ENCODE measurements around the gene FERMT2. TPM values are rescaled to one million over a fixed set of nuclear protein-coding genes. Genes with fewer than 3 reads are reported as not detected.
A peak's percentile ranks its signal among the peaks of the same experiment; 100 is the strongest.

Gene FERMT2
- total RNA-seq, 4 donors from 2014 or later, result 38.6 to 186 (median 62.7) TPM

DNA sequence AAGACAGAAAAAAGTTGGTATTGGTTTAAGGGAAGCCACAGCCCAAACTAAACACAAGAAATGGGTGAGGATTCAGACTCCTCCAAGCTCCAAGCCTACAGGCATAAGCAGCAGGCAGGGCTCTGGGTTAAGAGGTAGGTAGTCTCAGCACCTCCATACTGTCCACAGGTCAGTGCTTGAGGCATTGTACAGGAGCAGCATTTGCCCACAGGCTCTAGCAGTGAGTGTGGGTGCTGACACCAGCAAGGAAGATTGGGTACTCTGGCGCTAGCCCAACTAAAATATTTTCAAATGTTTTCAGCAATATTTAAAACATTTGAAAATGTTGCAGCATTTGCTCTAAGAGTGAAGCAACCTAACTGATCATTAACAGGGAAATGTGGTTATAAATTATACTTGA is 33.1 kb downstream of the FERMT2 start:
- DNase-seq, result no peak
- intact Hi-C loops (cut with DNase I; ENCODE audit: low total_unique reads) (no loop called here), in situ Hi-C loops (cut with MboI; ENCODE audit: low pct_ligation_motif_present in 1 of 4, low pct_unique_long_range_greater_than_20kb in 1 of 4, low sequenced_read_pairs in 3 of 4) (no loop called here)
- no peak overlapping the region for H3K4me3 ChIP-seq
- 75 to 92% methylated on average over 1 of the region's 1 CpG for WGBS, 2 donors (ENCODE audit: low coverage in 1 of 2)
- peaks cover 15 to 48% (median 27%) of the 10 kb centered on the region in 4 donors for H3K4me1 ChIP-seq
- TF ChIP-seq, protein P1, sequence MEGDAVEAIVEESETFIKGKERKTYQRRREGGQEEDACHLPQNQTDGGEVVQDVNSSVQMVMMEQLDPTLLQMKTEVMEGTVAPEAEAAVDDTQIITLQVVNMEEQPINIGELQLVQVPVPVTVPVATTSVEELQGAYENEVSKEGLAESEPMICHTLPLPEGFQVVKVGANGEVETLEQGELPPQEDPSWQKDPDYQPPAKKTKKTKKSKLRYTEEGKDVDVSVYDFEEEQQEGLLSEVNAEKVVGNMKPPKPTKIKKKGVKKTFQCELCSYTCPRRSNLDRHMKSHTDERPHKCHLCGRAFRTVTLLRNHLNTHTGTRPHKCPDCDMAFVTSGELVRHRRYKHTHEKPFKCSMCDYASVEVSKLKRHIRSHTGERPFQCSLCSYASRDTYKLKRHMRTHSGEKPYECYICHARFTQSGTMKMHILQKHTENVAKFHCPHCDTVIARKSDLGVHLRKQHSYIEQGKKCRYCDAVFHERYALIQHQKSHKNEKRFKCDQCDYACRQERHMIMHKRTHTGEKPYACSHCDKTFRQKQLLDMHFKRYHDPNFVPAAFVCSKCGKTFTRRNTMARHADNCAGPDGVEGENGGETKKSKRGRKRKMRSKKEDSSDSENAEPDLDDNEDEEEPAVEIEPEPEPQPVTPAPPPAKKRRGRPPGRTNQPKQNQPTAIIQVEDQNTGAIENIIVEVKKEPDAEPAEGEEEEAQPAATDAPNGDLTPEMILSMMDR (IDR thresholded peaks at IDR 0.05), result no peak
- no peak for TF ChIP-seq EP300 (IDR thresholded peaks at IDR 0.05; ENCODE audit: low read depth)
- TF ChIP-seq POLR2A (IDR thresholded peaks at IDR 0.05), result no peak
- TF ChIP-seq POLR2AphosphoS5 (IDR thresholded peaks at IDR 0.05), result no peak
- H3K27me3 ChIP-seq, result no peaks in the 10 kb centered on the region
- peak overlapping the region; percentile 1 to 63 (median 62) for H3K27ac ChIP-seq
- no peaks in the 10 kb centered on the region for H3K9me3 ChIP-seq
- H3K36me3 ChIP-seq, result no peaks in the 10 kb centered on the region

DNA sequence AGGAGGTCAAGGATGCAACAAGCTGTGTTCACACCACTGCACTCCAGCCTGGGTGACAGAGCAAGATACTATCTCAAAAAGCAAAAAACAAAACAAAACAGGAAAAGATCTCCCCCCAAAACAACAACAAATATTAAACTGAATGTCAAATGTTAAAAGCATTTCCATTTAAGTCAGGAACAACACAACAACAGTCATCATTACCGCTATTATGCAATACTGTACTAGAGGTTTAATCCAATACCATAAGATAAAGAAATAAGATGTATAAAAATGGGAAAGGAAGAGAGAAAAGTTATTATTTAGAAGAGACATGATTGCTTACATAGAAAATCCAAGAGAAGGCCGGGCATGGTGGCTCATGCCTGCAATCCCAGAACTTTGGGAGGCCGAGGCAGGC is 36.6 kb downstream of the FERMT2 start:
- 85 to 95% methylated on average over 3 of the region's 3 CpGs for WGBS, 2 donors (ENCODE audit: low coverage in 1 of 2)
- intact Hi-C loops (cut with DNase I; ENCODE audit: low total_unique reads), result no loop called here
- Histone ChIP-seq H3K4me1 (peaks cover 5 to 31% (median 13%) of the 10 kb centered on the region in 4 donors), H3K36me3 (no peaks in the 10 kb centered on the region), H3K9me3 (no peaks in the 10 kb centered on the region), H3K4me3 (no peak overlapping the region), H3K27me3 (no peaks in the 10 kb centered on the region), H3K27ac (no peak overlapping the region)
- TF ChIP-seq POLR2AphosphoS5 (IDR thresholded peaks at IDR 0.05) (no peak), POLR2A (IDR thresholded peaks at IDR 0.05) (no peak), EP300 (IDR thresholded peaks at IDR 0.05; ENCODE audit: low read depth) (no peak)
- TF ChIP-seq, protein P1 (IDR thresholded peaks at IDR 0.05), result no peak
- DNase-seq, result no peak
- in situ Hi-C loops (cut with MboI; ENCODE audit: low pct_ligation_motif_present in 1 of 4, low pct_unique_long_range_greater_than_20kb in 1 of 4, low sequenced_read_pairs in 3 of 4), result no loop called here

DNA sequence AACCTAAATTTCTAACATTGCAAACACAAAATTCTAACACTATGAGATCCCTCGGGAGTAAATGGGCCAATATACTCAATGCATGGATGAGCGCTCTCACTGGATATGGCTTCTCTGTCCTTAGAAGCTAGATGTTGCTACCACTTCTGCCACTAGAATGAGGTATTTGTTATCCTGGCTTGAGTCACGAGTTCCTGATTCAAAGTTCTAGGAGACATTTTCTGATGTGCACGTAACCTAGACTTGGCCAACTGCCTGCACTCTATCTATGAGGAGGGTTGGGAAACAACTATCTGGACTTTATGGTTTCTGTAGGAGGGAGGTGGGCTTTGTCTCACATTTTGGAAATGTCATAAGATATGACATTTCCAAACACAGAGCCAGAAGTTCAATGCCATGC is 37.6 kb downstream of the FERMT2 start:
- H3K9me3 ChIP-seq, result no peaks in the 10 kb centered on the region
- peak overlapping the region in 1 of 4 donors; percentile 1 for H3K27ac ChIP-seq
- in situ Hi-C loops (cut with MboI; ENCODE audit: low pct_ligation_motif_present in 1 of 4, low pct_unique_long_range_greater_than_20kb in 1 of 4, low sequenced_read_pairs in 3 of 4) (no loop called here), intact Hi-C loops (cut with DNase I; ENCODE audit: low total_unique reads) (no loop called here)
- no peaks in the 10 kb centered on the region for H3K36me3 ChIP-seq
- H3K4me1 ChIP-seq, result peaks cover 5 to 20% (median 8%) of the 10 kb centered on the region in 4 donors
- DNase-seq, result no peak
- TF ChIP-seq, protein P1 (IDR thresholded peaks at IDR 0.05), result no peak
- TF ChIP-seq POLR2A (IDR thresholded peaks at IDR 0.05) (no peak), POLR2AphosphoS5 (IDR thresholded peaks at IDR 0.05) (no peak), EP300 (IDR thresholded peaks at IDR 0.05; ENCODE audit: low read depth) (no peak)
- WGBS, 2 donors (ENCODE audit: low coverage in 1 of 2), result 67% methylated on average over 4 of the region's 4 CpGs; no CpG with 5 or more reads in 1 of the 2 donors
- no peaks in the 10 kb centered on the region for H3K27me3 ChIP-seq
- no peak overlapping the region for H3K4me3 ChIP-seq

GRCh38 chr14:52911904-52912303 is 38.9 kb downstream of the FERMT2 start:
- Histone ChIP-seq H3K4me1 (peaks cover 0 to 16% (median 4%) of the 10 kb centered on the region in 4 donors), H3K4me3 (no peak overlapping the region), H3K27ac (peak overlapping the region in 2 of 4 donors; percentile 22 to 34), H3K36me3 (no peaks in the 10 kb centered on the region), H3K9me3 (no peaks in the 10 kb centered on the region), H3K27me3 (no peaks in the 10 kb centered on the region)
- no peak for DNase-seq
- intact Hi-C loops (cut with DNase I; ENCODE audit: low total_unique reads) (no loop called here), in situ Hi-C loops (cut with MboI; ENCODE audit: low pct_ligation_motif_present in 1 of 4, low pct_unique_long_range_greater_than_20kb in 1 of 4, low sequenced_read_pairs in 3 of 4) (no loop called here)
- TF ChIP-seq EP300 (IDR thresholded peaks at IDR 0.05; ENCODE audit: low read depth), result no peak
- TF ChIP-seq, protein P1 (IDR thresholded peaks at IDR 0.05), result no peak
- no peak for TF ChIP-seq POLR2A (IDR thresholded peaks at IDR 0.05)
- no peak for TF ChIP-seq POLR2AphosphoS5 (IDR thresholded peaks at IDR 0.05)
- WGBS, 2 donors (ENCODE audit: low coverage in 1 of 2), result 71 to 88% methylated on average over 3 of the region's 3 CpGs

Data from transverse colon (tissue), 4 donors.